ENCODE data around the gene ARHGAP22.

- TF ChIP-seq POLR2A (IDR thresholded peaks at IDR 0.05) = no peak
- TF ChIP-seq POLR2AphosphoS5 (IDR thresholded peaks at IDR 0.05) = no peak
- no peak for TF ChIP-seq CTCF (IDR thresholded peaks at IDR 0.05)
These were observed 136.6 kb downstream of the ARHGAP22 start for GRCh38 chr10:48468130-48468790.

All from upper lobe of left lung (tissue), 4 donors.